Measurements from ENCODE around the gene FAM53B. TPM values are rescaled to one million over a fixed set of nuclear protein-coding genes. Genes with fewer than 3 reads are reported as not detected.

The FAM53B gene
- total RNA-seq, 6 experiments from 2014 or later = 4.4 to 10.8 (median 4.8) TPM

DNA sequence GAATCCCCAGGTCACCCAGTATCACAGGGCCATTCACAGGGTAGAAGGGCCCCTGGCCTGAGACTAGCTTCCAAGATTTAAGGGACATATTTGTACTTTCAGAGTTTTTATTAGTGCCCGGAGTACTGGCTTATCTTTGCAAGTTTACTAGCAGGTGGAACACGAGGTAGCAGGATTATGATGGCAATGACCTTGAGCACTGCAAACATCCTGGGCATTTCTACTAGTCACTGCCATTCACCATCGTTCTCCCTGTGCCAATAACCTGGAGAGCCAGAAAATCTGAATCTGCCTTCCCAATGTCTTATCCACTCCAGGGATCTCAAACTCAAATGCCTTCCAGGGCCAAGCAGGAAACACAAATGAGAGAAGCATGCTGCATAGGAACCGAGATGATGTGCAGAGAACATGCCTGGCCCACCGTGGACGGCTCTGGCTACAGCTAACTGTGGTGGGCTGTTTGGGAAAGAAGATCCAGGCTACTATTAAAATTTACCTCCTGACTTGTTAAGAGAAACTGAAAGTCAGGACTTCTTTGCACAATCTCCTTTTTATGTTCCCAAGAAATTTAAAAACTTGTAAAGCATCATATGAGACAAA lies 16.7 kb downstream of the FAM53B start:
- intact Hi-C loops (cut with DNase I) = no loop called here
- Histone ChIP-seq H3K9me3 (no peaks in the 10 kb centered on the region), H3K4me1 (peaks cover 0 to 25% (median 5%) of the 10 kb centered on the region in 4 donors), H3K27ac (no peak overlapping the region), H3K27me3 (no peaks in the 10 kb centered on the region), H3K4me3 (no peak overlapping the region), H3K36me3 (no peaks in the 10 kb centered on the region)
- 49% methylated on average over 4 of the region's 6 CpGs for WGBS (ENCODE audit: insufficient coverage, low coverage, low lambda C conversion rate, missing lambda C conversion rate)
- ATAC-seq = no peak
- peak in 1 of 3 donors; percentile 12 for DNase-seq
- TF ChIP-seq POLR2A (IDR thresholded peaks at IDR 0.05) = no peak
- TF ChIP-seq, protein P1, sequence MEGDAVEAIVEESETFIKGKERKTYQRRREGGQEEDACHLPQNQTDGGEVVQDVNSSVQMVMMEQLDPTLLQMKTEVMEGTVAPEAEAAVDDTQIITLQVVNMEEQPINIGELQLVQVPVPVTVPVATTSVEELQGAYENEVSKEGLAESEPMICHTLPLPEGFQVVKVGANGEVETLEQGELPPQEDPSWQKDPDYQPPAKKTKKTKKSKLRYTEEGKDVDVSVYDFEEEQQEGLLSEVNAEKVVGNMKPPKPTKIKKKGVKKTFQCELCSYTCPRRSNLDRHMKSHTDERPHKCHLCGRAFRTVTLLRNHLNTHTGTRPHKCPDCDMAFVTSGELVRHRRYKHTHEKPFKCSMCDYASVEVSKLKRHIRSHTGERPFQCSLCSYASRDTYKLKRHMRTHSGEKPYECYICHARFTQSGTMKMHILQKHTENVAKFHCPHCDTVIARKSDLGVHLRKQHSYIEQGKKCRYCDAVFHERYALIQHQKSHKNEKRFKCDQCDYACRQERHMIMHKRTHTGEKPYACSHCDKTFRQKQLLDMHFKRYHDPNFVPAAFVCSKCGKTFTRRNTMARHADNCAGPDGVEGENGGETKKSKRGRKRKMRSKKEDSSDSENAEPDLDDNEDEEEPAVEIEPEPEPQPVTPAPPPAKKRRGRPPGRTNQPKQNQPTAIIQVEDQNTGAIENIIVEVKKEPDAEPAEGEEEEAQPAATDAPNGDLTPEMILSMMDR (IDR thresholded peaks at IDR 0.05) = no peak

DNA sequence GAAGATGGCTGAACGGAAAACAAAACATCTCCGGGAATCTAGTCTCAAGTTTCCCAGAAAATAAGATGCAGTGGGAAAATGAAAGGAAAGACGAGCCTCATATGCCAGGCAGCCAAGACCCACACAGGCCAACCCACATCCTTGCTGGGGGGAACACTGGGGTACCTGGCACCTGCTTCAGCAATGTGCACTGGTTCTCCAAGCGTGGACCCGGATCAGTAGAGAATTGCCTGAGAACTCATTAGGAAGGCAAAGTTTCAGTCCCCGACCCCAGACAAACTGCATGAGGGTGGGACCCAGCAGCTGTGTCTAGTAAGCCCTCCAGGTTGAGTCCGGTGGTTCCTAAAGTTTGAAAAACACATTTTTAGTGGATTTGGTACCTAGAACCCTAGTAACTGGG lies 18.4 kb downstream of the FAM53B start:
- no peak for ATAC-seq
- intact Hi-C loops (cut with DNase I) = no loop called here
- no peak for TF ChIP-seq POLR2A (IDR thresholded peaks at IDR 0.05)
- TF ChIP-seq, protein P1 (IDR thresholded peaks at IDR 0.05) = no peak
- Histone ChIP-seq H3K4me3 (no peak overlapping the region), H3K9me3 (no peaks in the 10 kb centered on the region), H3K27me3 (no peaks in the 10 kb centered on the region), H3K36me3 (no peaks in the 10 kb centered on the region), H3K4me1 (peaks cover 0 to 34% (median 5%) of the 10 kb centered on the region in 4 donors), H3K27ac (no peak overlapping the region)
- DNase-seq = peak in 1 of 3 donors; percentile 28
- WGBS (ENCODE audit: insufficient coverage, low coverage, low lambda C conversion rate, missing lambda C conversion rate) = 96% methylated on average over 4 of the region's 7 CpGs

GRCh38 chr10:124725171-124725631 lies 19.0 kb downstream of the FAM53B start:
- Histone ChIP-seq H3K27ac (no peak overlapping the region), H3K9me3 (no peaks in the 10 kb centered on the region), H3K4me3 (no peak overlapping the region), H3K27me3 (no peaks in the 10 kb centered on the region), H3K36me3 (no peaks in the 10 kb centered on the region), H3K4me1 (peaks cover 0 to 40% (median 5%) of the 10 kb centered on the region in 4 donors)
- 81% methylated on average over 8 of the region's 9 CpGs for whole genome bisulfite sequencing (ENCODE audit: insufficient coverage, low coverage, low lambda C conversion rate, missing lambda C conversion rate)
- DNase-seq (peak in 1 of 3 donors; percentile 34), ATAC-seq (no peak)
- intact Hi-C loops (cut with DNase I) = no loop called here
- TF ChIP-seq, protein P1 (IDR thresholded peaks at IDR 0.05) = no peak
- no peak for TF ChIP-seq POLR2A (IDR thresholded peaks at IDR 0.05)

DNA sequence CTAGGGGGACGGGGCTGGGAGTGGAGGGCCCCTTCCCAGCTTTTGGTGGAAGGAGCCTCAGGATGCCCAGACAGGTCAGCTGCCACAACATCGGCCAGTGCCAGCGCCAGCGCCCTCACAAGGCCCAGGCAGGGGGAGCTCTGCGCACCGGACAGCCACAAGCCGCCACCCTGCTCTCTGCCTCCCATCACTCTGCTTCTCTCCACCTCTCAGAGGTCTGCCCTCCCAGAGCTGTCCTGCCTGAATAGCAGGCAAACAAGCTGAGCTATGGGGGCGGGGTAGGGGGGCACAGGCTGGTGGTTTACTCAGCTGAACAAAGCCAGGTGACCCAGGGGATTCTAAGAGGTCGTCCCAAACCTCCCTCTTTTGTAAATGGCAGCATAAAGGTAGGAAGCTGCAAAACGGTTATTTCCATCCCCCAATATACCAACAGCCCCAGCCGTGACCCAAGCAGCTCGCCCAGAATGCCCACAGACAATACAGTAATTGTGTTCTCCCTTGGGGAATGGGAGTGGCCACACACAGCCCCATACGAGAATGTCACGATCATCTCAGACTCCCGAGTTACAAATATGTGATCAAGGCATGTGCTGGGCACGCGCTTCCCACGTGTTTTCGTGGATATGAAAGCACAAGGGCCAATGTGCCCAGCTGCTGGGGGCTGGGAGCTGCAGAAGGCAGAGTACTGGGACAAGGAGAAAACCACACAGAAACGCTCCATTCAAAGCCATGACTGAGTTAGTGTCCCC lies 19.7 kb downstream of the FAM53B start:
- H3K27ac ChIP-seq = peak overlapping the region in 2 of 3 donors; percentile 5 to 52
- H3K4me1 ChIP-seq = peaks cover 0 to 45% (median 5%) of the 10 kb centered on the region in 4 donors
- H3K27me3 ChIP-seq = no peaks in the 10 kb centered on the region
- DNase-seq (peak in 2 of 3 donors; percentile 35 to 44), ATAC-seq (no peak)
- H3K4me3 ChIP-seq = no peak overlapping the region
- WGBS (ENCODE audit: insufficient coverage, low coverage, low lambda C conversion rate, missing lambda C conversion rate) = 76% methylated on average over 7 of the region's 20 CpGs
- H3K36me3 ChIP-seq = no peaks in the 10 kb centered on the region
- intact Hi-C loops (cut with DNase I) = no loop called here
- TF ChIP-seq, protein P1 (IDR thresholded peaks at IDR 0.05) = no peak
- no peak for TF ChIP-seq POLR2A (IDR thresholded peaks at IDR 0.05)
- no peaks in the 10 kb centered on the region for H3K9me3 ChIP-seq
